MM.1S (cell line): ENCODE data around the gene TIGIT.

Source experiments
- EZH2 ChIP-seq: fragments of 300-600 bp; sonication (generic); optimal IDR thresholded peaks from 2 replicates; pipeline ENCODE3; 2017; ENCODE audit warnings: low read depth, mild to moderate bottlenecking, antibody characterized with exemption, low read length, mixed read lengths
- TF ChIP-seq, protein P1 (sequence below): fragments of 300-600 bp; sonication (generic); IDR thresholded peaks from 2 replicates; pipeline ENCODE4 v1.5.1; 2016; ENCODE audit warnings: antibody characterized with exemption, low read length, mixed read lengths

DNA sequence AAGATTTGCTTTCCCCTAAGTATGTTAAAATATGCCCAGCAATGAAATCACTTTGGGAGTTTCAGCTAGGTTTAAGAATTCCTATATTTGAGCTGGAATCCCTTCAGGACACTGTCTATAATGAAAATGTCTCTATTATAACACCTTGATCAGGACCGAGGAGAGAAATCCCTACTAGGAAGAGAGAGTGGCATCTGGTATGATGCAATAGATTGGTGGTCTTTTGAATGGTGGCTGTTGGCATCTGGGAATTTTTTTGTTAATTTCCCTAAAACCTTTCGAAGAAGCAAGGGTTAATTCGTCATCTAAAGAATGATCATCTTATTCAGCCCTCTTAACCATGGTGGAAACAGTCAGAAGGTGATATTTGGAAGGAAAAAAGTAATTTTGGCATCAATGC is 43.0 kb downstream of the TIGIT start:
- TF ChIP-seq, protein P1, sequence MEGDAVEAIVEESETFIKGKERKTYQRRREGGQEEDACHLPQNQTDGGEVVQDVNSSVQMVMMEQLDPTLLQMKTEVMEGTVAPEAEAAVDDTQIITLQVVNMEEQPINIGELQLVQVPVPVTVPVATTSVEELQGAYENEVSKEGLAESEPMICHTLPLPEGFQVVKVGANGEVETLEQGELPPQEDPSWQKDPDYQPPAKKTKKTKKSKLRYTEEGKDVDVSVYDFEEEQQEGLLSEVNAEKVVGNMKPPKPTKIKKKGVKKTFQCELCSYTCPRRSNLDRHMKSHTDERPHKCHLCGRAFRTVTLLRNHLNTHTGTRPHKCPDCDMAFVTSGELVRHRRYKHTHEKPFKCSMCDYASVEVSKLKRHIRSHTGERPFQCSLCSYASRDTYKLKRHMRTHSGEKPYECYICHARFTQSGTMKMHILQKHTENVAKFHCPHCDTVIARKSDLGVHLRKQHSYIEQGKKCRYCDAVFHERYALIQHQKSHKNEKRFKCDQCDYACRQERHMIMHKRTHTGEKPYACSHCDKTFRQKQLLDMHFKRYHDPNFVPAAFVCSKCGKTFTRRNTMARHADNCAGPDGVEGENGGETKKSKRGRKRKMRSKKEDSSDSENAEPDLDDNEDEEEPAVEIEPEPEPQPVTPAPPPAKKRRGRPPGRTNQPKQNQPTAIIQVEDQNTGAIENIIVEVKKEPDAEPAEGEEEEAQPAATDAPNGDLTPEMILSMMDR = no peak
- TF ChIP-seq EZH2 = no peak
